ENCODE measurements around the gene GALNT1.

GALNT1 gene

DNA sequence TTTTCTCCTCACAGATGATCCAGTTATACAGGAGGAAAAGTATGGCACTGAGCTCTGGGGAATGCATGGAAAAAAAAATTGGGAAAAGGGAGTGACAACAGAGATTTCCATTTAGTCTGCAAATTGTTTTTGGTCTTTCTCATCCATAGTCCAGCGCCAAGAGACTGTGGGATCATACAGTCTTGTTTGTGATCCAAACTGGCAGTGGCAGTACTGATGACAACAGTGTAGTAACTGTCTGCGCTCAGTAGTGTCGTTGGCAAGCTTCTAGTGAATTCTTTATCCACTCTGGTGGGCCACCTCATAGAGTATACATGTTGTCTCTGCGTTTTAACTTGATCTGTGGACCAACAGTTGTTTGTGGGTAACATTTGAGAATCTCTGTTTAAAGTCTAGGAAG is 37.9 kb downstream of the GALNT1 start:
- no peak for DNase-seq

DNA sequence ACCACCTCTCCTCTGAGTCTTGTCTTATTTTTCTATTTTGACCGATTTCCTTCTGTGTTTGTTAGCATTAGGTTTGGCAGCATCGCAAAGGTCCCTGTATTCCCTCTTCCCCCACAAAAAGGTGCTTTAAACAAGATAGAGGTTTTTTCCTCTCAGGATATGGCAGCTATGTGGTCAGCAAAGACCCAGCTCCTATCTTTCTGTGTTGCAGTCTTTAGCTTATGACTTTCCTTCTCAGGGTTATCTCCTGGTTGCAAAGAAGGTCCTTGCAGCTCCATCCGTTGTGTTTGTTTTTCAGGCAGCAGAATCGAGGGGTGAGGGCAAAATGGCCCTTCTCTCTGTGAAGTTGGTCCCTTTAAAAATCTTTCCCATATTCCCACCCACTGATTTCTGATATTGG is 38.4 kb downstream of the GALNT1 start:
- DNase-seq, result no peak

DNA sequence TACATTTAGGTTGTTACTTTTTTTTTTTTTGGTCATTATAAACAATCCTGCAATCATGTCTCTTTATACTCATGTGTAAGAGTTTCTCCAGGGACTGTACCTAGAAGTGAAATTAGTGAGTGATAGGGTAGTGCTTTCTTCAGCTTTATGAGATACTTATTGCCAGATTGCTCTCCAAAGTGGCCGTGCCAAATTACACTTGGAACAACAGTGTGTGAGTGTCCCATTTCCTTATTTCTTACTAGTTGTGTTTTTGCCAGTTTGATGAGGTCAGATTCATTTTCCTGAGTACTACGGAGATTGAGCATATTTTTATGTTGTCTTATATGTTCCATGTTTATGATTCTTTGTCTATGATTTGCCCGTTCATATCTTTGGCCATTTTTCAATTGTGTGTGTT is 39.2 kb downstream of the GALNT1 start:
- DNase-seq, result no peak

DNA sequence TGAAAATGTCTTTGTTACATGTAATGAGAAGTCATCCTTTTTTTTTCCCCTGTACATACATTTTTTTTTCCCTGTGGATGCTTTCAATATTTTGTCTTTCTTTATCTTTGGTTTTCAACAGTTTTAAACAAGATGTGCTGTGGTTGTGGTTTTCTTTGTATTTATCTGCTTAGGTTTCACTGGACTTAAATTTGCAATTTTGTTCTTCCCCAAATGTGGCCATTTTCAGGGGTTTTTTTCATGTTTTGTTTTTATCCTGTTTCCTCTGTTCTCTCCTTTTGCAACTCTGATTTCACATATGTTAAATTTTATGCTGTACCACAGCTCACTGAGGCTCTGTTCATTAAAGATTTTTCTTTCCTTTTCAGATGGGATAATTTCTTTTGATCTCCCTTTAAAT is 41.7 kb downstream of the GALNT1 start:
- DNase-seq, result no peak

DNA sequence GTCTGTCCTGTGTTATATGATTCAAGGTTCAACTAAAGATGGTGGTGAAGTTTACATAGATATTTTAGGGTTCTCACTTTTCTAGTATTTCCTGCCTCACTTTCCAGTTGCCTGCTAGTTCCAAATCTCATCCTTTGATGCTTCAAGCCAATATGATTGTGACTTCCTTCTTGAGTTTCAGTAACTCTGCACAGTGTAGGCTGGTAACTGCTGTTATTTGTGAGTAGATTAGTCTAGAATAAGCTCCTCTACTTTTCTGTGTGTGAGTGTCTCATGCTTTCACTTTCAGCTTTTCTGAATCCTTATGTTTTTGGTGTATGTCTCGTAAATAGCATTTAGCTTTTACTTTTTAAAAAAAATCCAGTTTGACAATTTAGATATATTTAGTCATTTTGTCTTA is 42.6 kb downstream of the GALNT1 start:
- DNase-seq, result peak; percentile 26

DNA sequence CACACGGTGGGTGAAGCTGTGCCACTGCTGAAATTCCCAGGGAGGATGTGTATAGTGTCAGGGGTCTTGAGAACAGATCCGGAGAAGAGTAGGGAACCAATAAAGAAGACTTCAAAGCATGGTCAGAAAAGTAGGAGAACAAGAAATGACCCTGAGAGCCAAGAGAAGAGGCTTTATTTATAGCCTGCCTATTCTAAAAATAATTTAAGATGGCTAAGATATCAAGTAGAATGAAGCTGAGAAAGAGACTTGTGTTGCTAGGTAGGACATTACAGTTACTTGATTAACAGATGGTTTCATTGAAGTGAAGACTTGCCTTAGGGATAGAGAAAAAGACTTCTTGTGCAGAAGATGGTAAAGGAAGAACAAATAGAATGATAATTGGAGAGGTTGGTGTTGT is 43.7 kb downstream of the GALNT1 start:
- DNase-seq, result no peak

DNA sequence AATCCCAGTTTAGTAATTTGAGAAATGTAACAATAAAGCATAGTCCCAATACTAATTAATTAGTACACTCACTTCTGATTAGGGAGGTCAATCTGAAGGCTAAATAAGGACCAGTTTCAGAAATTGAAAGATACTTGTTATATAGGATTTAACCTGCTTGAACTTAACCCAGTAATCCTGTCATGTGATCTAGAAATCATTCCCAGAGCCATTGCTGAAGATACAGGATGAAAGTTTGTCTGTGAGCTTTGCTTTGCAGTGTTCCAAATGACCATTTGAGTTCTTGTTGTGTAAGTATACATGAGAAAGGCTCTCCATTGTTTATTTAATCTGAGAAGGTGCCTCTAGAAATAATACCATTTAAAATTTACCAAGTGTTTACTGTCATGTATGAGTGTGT is 52.2 kb downstream of the GALNT1 start:
- DNase-seq, result no peak

DNA sequence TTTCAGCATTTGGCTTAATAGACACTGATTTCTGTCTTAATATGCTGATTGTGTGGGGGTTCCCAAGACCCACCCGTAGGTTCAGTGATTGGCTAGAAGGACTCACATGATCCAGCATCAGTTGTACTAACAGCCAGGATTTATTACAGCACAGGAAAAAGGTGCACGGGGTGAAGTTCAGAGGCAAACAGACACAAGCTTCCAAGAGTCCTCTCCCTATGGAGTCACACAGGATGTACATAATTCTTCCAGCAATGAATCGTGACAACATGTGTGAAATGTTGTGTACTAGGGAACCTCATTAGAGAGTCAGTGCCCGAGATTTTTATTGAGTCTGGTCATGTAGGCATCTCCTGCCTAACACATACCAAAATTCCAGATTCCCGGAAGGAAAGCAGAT is 52.8 kb downstream of the GALNT1 start:
- DNase-seq, result no peak

DNA sequence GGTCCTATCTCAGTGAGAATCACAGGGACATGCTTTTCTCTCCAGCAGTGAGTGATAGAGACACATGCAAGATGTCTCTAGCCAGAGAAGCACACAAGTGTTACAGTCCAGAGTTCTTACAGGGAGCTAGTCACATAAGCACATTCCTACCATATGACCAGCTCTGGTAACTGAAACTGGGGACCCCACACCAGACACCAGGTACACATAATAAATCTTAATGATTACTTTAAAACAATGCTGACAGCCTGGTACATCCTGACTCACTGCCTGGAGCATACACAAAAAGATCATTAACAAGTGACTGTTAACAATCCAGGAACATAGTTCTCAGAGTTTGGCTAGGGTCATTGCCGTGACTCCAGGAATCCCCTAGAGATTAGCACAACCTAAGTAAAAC is 53.6 kb downstream of the GALNT1 start:
- no peak for DNase-seq

DNA sequence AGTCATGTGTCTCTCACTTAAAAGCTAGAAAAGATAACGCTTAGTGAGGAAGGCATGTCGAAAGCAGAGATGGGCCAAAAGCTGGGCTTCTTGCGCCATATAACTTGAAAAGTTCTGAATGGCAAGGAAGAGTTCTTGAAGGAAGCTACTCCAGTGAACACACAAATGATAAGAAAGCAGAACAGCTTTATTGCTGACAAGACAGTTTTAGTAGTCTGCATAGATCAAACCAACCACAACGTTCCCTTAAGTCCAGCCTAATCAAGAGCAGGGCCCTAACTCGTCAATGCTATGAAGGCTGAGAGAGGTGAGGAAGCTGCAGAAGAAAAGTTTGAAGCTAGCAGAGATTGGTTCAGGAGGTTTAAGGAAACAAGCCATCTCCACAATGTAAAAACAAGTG is 55.7 kb downstream of the GALNT1 start:
- DNase-seq, result no peak

DNA sequence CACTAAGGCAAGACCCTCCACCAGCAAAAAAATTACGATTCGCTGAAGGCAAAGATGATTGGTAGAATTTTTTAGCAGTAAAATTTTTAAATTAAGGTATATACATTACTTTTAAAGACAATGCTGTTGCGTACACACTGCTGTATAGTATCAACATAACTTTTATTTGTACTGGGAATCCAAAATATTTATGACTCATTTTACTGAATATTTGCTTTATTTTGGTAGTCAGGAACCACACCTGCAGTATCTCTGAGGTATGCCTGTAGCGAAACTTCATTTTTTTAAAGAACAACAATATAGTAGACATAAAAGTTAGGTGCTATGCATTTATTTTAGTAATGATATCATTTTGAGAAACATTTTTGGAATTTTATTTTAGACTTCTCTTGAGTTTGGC is 57.8 kb downstream of the GALNT1 start:
- DNase-seq, result no peak

DNA sequence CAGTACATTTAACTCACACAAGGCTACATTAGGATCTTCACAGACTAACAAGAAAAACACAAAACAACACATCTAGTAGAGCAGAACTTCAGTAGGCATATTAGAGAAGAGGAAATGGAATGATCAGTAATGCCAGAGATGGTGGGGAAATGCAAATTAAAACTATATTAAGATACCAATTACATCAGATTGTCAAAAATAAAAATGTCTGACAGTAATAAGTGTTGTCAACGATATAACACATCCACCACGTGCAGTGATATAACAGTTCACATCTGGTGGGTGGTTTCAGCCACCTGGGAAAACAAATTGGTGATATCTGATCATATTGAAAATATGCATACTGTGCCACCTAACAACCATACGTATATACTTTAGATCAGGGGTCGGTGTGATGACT is 59.9 kb downstream of the GALNT1 start:
- DNase-seq, result no peak

DNA sequence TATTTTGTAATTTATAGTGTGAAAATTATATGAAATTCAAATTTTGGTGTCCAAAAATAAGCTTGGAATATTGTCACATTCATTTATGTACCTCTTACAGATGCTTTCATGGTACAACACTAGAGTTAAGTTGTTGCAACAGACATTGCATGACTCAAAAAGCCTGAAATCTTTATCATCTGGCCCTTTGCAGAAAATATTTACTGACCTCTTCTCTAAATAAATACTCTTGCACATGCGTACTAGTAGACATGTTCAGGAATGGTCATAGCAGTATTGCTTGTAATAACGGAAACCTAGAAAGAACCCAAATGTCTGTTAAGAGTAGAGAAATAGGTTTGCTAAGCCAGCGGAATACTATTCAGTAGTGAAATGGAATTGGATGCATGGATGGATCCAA is 60.4 kb downstream of the GALNT1 start:
- DNase-seq, result no peak

DNA sequence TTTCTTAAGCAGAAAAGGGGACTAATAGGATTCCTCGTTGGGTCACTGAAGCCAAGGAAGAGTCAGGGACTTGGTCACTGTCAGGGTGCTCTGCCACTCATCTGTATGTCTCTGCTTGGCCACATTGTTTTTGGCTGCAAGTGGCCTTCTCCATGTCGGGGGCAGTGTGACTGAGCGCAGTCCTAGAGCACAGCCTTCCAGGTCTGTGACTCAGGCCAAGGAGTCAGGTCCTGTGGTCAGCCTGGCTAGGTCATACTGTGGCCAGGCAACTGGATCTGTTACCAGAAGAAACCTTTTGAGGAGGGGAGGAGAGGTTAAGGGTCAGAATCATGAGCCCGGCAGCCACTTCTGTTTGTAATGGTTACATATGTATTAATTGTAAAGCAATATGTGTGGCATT is 61.3 kb downstream of the GALNT1 start:
- DNase-seq, result no peak

DNA sequence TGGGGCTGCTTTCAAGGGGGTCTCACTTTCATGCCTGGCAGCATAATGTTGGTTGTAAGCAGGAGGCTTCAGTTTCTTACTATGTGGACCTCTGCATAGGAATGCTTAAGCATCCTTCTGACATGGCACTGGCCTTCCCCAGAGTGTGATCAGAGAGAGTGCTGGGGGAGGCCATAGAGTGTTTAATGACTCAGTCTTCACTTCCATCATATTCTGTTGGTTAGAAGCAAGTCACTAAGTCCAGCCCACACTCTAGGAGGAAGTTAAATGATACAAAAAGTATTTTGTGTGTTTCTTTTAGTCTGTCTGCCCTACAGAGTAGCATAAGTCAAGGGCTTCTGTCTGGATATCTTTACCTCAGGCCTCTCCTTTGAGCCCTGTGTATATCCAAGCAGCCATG is 64.9 kb downstream of the GALNT1 start:
- DNase-seq, result no peak

DNA sequence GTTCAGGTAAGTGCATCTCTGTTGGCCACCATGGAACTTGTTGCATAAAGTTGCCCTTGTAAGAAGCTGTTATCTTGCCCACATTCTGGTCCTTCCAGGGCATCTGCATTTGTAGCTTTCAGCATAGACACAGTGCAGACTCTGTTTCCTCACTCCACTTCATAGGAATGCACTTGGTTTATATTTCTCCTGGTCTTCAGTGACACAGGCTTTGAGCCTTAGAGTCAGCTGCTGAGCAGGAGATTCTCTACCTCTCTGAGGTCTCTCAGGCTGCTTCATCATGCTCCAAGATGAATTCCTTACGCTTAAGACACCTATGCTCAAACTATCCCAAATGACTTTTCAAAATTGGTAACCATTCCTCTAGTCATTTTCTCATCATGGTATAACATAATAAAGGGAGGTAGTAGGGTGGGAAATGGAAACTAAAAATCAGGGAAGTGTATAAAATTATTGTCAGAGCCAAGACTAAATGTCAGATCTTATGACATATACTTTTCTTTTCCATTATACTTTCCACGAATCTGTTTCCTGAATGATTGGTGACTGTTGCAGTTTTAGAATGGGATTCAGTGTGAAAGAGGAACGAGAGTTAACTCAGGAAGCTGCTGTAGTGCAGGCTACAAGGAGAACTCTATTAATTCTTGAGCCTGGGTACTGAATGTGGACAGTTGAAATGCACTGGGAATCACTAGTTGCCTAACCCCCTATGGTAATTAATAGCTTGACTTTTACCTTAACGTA is 72.0 kb downstream of the GALNT1 start:
- no peak for DNase-seq

DNA sequence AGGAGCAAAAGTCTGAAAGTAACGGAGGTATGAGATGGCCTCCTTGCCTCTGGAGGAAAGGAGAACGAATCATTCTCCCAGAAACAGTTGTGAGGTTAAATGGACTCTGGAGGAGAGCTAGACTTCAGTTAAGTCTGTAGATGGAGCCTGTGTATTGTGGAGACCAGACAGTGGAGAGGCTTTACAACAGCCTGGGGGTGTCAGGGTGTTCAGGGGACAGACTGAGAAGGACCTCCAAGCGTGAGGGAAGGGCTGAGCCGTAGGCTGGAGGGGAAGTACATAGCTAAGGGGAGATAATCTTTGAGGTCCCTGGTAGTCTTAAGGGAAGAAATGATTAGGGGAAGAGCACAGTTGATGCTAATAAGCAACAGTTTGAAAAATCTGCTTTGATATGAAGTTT is 76.6 kb downstream of the GALNT1 start:
- DNase-seq, result no peak

DNA sequence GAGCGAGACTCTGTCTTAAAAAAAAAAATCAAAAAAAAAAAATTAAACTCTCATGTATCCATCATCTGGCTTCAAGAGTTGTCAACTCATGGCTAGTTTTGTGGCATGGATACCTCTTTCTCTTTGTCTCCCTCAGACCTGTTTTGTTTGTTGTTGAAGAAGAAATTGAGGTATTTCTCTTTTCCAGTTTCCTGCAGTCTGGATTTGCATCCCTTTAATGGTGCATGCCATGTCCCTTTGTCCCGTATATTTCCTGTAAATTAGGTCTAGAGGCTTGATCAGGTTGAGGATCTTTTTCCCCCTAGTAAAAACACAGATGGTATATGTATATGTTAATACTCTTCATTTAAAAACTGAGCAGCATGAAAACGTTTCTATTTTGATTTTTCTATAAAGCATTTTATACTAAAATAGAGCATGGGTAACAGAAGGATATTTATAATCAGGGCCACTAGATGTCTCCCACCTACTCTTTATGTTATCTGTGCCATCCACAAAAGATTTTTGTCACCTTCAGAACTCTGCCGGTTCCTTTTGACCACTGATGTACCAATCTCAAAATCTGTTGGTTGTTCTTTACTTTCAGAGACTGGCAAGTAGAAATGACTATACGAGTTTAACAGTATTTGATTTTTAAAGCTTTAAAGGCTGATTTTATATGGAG is 80.1 kb downstream of the GALNT1 start:
- DNase-seq, result no peak

DNA sequence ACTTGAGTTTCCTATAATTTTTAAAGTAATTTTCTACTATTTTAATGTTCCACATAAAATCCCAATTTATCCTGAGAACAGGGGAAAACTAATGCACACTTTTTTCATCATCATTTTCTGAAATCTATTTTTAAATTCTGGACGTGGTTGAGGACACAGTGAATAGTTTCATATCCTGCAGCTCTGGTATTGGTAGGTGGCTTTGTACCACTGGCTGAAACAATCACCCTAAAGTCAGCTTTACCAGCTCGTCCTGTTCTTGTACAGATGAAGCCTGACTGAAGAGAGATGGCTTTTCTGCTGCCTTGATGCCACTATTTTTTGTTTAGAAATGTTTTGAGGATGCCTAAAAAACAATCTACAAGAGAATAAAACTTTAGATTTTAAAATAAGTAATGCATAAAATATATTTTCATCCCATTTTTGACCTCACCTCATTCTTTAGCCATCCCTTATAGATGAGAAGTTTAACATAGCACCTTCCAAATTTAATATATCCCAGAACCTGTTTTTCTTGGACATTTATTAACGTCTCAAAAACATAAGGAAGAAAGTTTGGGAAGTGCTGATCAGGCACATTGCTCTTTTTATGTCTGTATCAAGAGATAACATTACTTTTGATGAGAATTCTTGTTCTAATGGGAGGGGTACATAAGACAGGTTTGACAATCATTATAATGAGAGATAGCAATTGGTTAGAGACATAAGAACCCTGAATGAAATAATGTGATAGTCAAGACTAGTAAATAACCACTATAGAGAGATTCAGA is 80.9 kb downstream of the GALNT1 start:
- no peak for DNase-seq

DNA sequence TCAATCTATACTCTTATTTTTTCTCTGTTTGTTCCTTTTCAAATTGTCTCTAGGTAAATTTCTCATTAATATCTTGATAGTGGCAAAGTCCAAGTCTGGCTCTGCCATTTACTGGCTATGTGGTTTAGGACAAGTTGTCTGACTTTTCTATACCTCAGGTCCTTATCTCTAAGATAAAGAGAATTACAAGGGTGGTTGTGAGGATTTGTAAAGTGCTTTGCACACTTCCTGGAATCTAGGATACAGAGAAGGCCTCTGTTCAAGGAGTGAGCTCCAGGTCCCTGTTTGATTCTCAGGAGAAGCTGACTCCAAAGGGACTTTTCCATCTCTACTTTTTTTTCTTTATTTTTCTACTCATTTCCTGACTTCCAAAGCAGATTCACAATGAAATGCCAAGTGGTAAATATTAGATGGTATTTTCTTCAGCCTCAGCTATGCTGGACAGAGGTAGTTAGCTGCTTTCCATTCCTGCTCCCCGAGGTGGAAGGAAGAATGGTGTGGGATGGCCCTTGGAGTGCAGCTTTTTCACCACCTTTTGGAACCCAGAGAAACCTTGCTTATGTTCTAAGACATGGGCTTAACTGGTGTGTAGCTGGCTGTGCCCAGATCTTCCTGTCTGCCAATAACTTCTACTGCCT is 90.5 kb downstream of the GALNT1 start:
- no peak for DNase-seq

DNA sequence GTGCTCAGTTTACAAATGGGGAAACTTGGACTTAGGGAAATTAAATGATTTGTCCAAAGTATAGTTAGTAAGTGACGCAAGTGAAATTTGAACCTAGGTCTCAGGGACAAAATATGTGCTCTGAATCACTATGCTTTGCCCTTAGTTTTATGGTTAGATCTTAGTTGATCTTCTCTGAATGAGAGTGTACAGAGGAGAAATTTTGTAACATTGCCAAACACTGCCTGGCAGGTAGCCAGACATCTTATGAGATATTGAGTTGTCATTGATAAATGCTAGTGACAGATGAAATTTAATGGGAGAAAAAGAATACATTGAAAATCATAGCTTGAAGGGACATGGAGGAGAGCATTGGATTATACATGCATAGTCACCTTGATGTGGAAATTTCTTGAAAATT is 91.4 kb downstream of the GALNT1 start:
- DNase-seq, result no peak

DNA sequence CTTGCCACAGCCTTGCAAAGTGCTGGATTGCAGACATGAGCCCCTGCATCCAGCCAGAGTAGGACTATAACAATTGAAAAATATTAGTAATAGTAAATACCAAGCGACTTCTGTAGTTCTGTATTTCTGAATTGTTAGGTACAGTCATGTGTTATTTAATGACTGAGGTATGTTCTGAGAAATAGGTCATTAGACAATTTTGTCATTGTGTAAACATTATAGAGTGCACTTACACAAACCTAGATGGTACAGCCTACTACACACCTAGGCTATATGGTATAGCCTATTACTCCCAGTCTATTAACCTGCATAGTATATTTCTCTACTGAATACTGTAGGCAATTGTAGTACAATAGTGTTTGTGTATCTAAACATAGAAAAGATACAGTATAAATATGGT is 92.1 kb downstream of the GALNT1 start:
- no peak for DNase-seq

DNA sequence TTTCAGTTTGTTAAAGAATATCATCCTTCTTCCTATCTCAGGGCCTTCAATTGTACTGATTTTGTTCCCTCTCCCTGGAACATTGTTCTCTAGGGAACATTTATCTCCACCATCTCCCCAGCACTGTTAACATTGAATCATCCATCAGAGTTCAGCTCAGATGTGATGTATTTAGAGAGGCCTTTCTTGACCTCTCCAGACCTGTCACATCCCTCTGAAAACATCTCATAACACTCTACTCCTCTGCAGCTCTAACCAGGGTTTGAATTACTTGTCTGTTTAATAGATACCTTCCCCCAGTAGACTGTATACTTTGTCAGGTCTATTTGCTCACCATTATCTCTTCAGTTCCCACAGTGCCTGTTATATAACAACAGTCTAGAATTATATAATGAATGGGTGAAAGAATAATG is 98.6 kb downstream of the GALNT1 start:
- no peak for DNase-seq
